Measurements from ENCODE around the gene SHC4. TPM values are rescaled to one million over a fixed set of nuclear protein-coding genes. Genes with fewer than 3 reads are reported as not detected.

The SHC4 gene, protein sequence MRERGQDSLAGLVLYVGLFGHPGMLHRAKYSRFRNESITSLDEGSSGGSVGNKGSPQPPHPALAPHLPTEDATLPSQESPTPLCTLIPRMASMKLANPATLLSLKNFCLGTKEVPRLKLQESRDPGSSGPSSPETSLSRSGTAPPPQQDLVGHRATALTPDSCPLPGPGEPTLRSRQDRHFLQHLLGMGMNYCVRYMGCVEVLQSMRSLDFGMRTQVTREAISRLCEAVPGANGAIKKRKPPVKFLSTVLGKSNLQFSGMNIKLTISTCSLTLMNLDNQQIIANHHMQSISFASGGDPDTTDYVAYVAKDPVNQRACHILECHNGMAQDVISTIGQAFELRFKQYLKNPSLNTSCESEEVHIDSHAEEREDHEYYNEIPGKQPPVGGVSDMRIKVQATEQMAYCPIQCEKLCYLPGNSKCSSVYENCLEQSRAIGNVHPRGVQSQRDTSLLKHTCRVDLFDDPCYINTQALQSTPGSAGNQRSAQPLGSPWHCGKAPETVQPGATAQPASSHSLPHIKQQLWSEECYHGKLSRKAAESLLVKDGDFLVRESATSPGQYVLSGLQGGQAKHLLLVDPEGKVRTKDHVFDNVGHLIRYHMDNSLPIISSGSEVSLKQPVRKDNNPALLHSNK
- 0.04 TPM for total RNA-seq (2013)
- polyA plus RNA-seq (under 1 TPM in 1 of 3 donors, not detected in 2; 0.09 TPM), polyA minus RNA-seq (not detected in 2 replicates), total RNA-seq (0 to 1.6 (median 0.17) reads per million in 11 experiments)

DNA sequence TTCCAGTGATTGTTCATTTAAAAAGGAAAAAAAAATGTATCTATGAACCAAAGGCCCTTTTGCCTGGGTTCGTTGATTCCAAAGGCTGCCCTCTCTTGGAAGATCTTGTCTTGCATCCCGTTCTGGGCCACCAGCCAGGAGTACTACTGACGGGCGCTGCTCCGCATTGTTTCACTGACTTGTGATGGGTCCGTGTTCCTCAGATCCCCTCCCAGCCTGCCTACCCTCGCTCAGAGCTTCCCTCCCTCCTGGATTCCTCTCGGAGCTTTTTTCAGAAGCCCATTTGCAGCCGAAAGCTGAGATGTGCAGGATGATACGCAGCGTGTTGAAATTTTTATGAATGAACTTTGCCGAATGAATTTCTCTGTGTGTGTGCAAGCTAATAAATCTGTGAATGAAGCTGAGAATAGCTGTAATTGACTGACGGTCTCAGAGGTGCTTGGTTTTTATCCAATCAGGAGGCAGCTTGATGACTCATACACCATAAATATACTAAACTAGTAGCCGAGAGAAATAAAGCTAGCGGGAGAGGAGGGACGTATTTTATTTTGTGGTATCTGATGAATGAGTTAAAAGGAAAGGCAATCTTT is at the start of gene SHC4:
TSS of gene SHC4 (minus strand) at position 396 of the 590 bp plus-strand sequence. CDS start 904 bp downstream, outside the sequence.
- Histone ChIP-seq H3K79me2 (ENCODE audit: insufficient read depth, low read length) (no peaks in the 10 kb centered on the region), H3K9ac (ENCODE audit: insufficient read depth, low read length, poor library complexity, severe bottlenecking) (peak within 1 kb of the TSS; percentile 22), H3K4me2 (replicated peaks; ENCODE audit: extremely low read depth, low read length, poor library complexity, severe bottlenecking) (peak within 1 kb of the TSS; percentile 84), H3K27me3 (ENCODE audit: control insufficient read depth in 2 of 2, insufficient read depth in 2 of 2, low read length in 2 of 2) (peaks cover 29 to 39% of the 10 kb centered on the region in 2 donors), H3K4me3 (replicated peaks in 1 of 3; ENCODE audit: low read depth in 2 of 3, low read length in 3 of 3) (peak within 1 kb of the TSS; percentile 6 to 67 (median 27)), H3K27ac (ENCODE audit: low read depth in 1 of 2, low read length in 2 of 2) (no peak within 1 kb of the TSS), H3K9me3 (replicated peaks in 1 of 2; ENCODE audit: control insufficient read depth in 1 of 2, insufficient read depth in 1 of 2, low read length in 2 of 2) (no peaks in the 10 kb centered on the region), H3K4me1 (ENCODE audit: control insufficient read depth in 1 of 2, insufficient read depth in 2 of 2, low read length in 2 of 2) (peaks cover 22 to 24% of the 10 kb centered on the region in 2 donors), H4K20me1 (ENCODE audit: insufficient read depth, low read length) (no peaks in the 10 kb centered on the region), H2AFZ (ENCODE audit: insufficient read depth, low read depth, low read length, poor library complexity, severe bottlenecking) (peak within 1 kb of the TSS; percentile 68), H3K36me3 (replicated peaks in 1 of 2; ENCODE audit: control insufficient read depth in 1 of 2, insufficient read depth in 2 of 2, low read length in 2 of 2) (no peaks in the 10 kb centered on the region)
- Mint-ChIP-seq H3K27me3 (ENCODE audit: low read depth in 3 of 3) (peaks cover 33 to 49% (median 38%) of the 10 kb centered on the region in 3 donors), H3K4me3 (peak within 1 kb of the TSS; percentile 73 to 92), H3K9me3 (peaks cover 0 to 8% (median 0%) of the 10 kb centered on the region in 7 donors), H3K4me1 (peaks cover 30% of the 10 kb centered on the region), H3K36me3 (peaks cover 0 to 3% of the 10 kb centered on the region in 2 donors), H3K27ac (peak within 1 kb of the TSS in 1 of 7 donors; percentile 68)
- intact Hi-C loops (cut with micrococcal nuclease): no loop called here
- 2% methylated on average over 7 of the region's 16 CpGs for WGBS (ENCODE audit: insufficient coverage)
- DNase-seq: peak; percentile 5 to 19 (median 11)
- TF ChIP-seq, protein P1, sequence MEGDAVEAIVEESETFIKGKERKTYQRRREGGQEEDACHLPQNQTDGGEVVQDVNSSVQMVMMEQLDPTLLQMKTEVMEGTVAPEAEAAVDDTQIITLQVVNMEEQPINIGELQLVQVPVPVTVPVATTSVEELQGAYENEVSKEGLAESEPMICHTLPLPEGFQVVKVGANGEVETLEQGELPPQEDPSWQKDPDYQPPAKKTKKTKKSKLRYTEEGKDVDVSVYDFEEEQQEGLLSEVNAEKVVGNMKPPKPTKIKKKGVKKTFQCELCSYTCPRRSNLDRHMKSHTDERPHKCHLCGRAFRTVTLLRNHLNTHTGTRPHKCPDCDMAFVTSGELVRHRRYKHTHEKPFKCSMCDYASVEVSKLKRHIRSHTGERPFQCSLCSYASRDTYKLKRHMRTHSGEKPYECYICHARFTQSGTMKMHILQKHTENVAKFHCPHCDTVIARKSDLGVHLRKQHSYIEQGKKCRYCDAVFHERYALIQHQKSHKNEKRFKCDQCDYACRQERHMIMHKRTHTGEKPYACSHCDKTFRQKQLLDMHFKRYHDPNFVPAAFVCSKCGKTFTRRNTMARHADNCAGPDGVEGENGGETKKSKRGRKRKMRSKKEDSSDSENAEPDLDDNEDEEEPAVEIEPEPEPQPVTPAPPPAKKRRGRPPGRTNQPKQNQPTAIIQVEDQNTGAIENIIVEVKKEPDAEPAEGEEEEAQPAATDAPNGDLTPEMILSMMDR (IDR thresholded peaks at IDR 0.05): no peak

DNA sequence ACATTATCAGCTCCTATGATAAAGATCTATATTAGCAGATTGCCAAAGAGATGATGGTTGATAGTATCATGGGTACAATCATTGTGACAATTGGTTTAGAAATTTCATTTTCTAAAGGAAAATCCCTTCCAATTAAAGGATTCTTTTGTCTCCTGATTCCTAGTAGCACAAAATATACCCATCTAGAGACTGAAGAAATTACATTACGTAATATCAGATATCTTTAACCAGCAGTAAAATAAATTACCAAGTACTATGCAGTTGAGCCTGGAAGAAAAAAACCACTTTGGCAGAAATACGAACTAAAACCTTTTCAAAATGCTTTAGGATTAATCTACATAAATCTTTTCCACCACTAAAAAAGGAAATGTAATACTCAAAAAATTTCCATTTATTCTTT is 35.6 kb upstream of the SHC4 start:
- Mint-ChIP-seq H3K4me1 (no peaks in the 10 kb centered on the region), H3K36me3 (peaks cover 55 to 61% of the 10 kb centered on the region in 2 donors), H3K27ac (no peak overlapping the region), H3K4me3 (no peak overlapping the region), H3K27me3 (ENCODE audit: low read depth in 3 of 3) (no peaks in the 10 kb centered on the region), H3K9me3 (peaks cover under 1 to 8% (median 2%) of the 10 kb centered on the region in 7 donors)
- Histone ChIP-seq H3K79me2 (ENCODE audit: insufficient read depth, low read length) (no peaks in the 10 kb centered on the region), H3K4me2 (replicated peaks; ENCODE audit: extremely low read depth, low read length, poor library complexity, severe bottlenecking) (no peak overlapping the region), H3K4me1 (ENCODE audit: control insufficient read depth in 1 of 2, insufficient read depth in 2 of 2, low read length in 2 of 2) (no peaks in the 10 kb centered on the region), H2AFZ (ENCODE audit: insufficient read depth, low read depth, low read length, poor library complexity, severe bottlenecking) (no peak overlapping the region), H3K4me3 (replicated peaks in 1 of 3; ENCODE audit: low read depth in 2 of 3, low read length in 3 of 3) (no peak overlapping the region), H3K36me3 (replicated peaks in 1 of 2; ENCODE audit: control insufficient read depth in 1 of 2, insufficient read depth in 2 of 2, low read length in 2 of 2) (peaks cover 55 to 67% of the 10 kb centered on the region in 2 donors), H4K20me1 (ENCODE audit: insufficient read depth, low read length) (no peaks in the 10 kb centered on the region), H3K9ac (ENCODE audit: insufficient read depth, low read length, poor library complexity, severe bottlenecking) (no peak overlapping the region), H3K27me3 (ENCODE audit: control insufficient read depth in 2 of 2, insufficient read depth in 2 of 2, low read length in 2 of 2) (no peaks in the 10 kb centered on the region), H3K9me3 (replicated peaks in 1 of 2; ENCODE audit: control insufficient read depth in 1 of 2, insufficient read depth in 1 of 2, low read length in 2 of 2) (no peaks in the 10 kb centered on the region), H3K27ac (ENCODE audit: low read depth in 1 of 2, low read length in 2 of 2) (no peak overlapping the region)
- WGBS (ENCODE audit: insufficient coverage): no CpG with 5 or more reads among the region's 2 CpGs
- intact Hi-C loops (cut with micrococcal nuclease): no loop called here
- TF ChIP-seq, protein P1 (IDR thresholded peaks at IDR 0.05): no peak
- no peak for DNase-seq

Data from CD14-positive monocyte (primary cell).